ENCODE measurements around the gene QRICH2.

DNA sequence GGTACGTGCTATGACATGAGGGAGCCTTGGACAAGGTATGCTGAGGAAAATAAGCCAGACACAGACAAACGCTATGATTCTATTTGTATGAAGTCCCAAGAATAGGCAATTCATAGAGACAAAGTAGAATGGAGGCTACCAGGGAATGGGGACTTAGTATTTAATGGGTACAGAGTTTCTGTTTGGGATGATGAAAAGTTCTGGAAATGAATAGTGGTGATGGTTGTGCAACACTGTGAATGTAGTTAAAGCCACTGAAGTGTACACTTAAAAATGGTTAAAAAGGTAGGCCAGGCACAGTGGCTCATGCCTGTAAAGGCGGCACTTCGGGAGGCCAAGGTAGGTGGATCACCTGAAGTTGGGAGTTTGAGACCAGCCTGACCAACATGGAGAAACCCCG, 42.4 kb upstream of the QRICH2 start:
- TF ChIP-seq, protein P1, sequence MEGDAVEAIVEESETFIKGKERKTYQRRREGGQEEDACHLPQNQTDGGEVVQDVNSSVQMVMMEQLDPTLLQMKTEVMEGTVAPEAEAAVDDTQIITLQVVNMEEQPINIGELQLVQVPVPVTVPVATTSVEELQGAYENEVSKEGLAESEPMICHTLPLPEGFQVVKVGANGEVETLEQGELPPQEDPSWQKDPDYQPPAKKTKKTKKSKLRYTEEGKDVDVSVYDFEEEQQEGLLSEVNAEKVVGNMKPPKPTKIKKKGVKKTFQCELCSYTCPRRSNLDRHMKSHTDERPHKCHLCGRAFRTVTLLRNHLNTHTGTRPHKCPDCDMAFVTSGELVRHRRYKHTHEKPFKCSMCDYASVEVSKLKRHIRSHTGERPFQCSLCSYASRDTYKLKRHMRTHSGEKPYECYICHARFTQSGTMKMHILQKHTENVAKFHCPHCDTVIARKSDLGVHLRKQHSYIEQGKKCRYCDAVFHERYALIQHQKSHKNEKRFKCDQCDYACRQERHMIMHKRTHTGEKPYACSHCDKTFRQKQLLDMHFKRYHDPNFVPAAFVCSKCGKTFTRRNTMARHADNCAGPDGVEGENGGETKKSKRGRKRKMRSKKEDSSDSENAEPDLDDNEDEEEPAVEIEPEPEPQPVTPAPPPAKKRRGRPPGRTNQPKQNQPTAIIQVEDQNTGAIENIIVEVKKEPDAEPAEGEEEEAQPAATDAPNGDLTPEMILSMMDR (IDR thresholded peaks at IDR 0.05 in 4 of 5, conservative IDR thresholded peaks at IDR 0.05 in 1 of 5) = no peak
- no peak for TF ChIP-seq POLR2A (IDR thresholded peaks at IDR 0.05)
